ENCODE results near the gene RPS15. TPM values are rescaled to one million over a fixed set of nuclear protein-coding genes. Genes with fewer than 3 reads are reported as not detected.

Gene RPS15
- total RNA-seq, result 100 to 1,000 TPM; 748 to 897 (median 892) TPM
- long read RNA-seq, donor 1, transcript RPS15-201 (4 exons, 534 nt), result minor isoform, 5 of 463 reads
- long read RNA-seq, donor 1, transcript RPS15-202 (4 exons, 467 nt), result minor isoform, 5 of 463 reads
- long read RNA-seq, donor 1, transcript RPS15-209 (4 exons, 510 nt), result major isoform, 442 of 463 reads
- long read RNA-seq, donor 1, partial matches to known transcripts, result 3 of 463 reads
- long read RNA-seq, donor 1, other reads (novel, unspliced or antisense), result 2 of 463 reads
- long read RNA-seq, donor 2, transcript RPS15-209 (4 exons, 510 nt), result major isoform, 567 of 686 reads
- long read RNA-seq, donor 2, transcript RPS15-201 (4 exons, 534 nt), result minor isoform, 16 of 686 reads
- long read RNA-seq, donor 2, transcript RPS15-210 (3 exons, 873 nt), result minor isoform, 84 of 686 reads
- long read RNA-seq, donor 2, partial matches to known transcripts, result 1 of 686 reads
- long read RNA-seq, donor 2, other reads (novel, unspliced or antisense), result 14 of 686 reads

GRCh38 chr19:1438035-1438932 is at the start of gene RPS15:
RPS15 (plus strand) TSS chr19:1438396; CDS start chr19:1438426, 30 bp downstream.
- intact Hi-C loops (cut with DNase I, micrococcal nuclease), result no loop called here
- Histone ChIP-seq H3K4me1 (ENCODE audit: low read depth) (peaks cover 20% of the 10 kb centered on the region), H3K36me3 (ENCODE audit: low read depth) (peaks cover 9% of the 10 kb centered on the region), H3K9me3 (no peaks in the 10 kb centered on the region), H3K4me3 (peak within 1 kb of the TSS; percentile 90)
- DNase-seq (peak; percentile 96 to 98 (median 97)), ATAC-seq (peak; percentile 97)
- TF ChIP-seq, protein P1, sequence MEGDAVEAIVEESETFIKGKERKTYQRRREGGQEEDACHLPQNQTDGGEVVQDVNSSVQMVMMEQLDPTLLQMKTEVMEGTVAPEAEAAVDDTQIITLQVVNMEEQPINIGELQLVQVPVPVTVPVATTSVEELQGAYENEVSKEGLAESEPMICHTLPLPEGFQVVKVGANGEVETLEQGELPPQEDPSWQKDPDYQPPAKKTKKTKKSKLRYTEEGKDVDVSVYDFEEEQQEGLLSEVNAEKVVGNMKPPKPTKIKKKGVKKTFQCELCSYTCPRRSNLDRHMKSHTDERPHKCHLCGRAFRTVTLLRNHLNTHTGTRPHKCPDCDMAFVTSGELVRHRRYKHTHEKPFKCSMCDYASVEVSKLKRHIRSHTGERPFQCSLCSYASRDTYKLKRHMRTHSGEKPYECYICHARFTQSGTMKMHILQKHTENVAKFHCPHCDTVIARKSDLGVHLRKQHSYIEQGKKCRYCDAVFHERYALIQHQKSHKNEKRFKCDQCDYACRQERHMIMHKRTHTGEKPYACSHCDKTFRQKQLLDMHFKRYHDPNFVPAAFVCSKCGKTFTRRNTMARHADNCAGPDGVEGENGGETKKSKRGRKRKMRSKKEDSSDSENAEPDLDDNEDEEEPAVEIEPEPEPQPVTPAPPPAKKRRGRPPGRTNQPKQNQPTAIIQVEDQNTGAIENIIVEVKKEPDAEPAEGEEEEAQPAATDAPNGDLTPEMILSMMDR (IDR thresholded peaks at IDR 0.05), result peak; percentile 96

GRCh38 chr19:1388637-1389026 is 49.6 kb upstream of the RPS15 start:
- peaks cover 3% of the 10 kb centered on the region for H3K36me3 ChIP-seq (ENCODE audit: low read depth)

GRCh38 chr19:1389033-1389940 is 48.9 kb upstream of the RPS15 start:
- TF ChIP-seq, protein P1 (IDR thresholded peaks at IDR 0.05), result no peak
- peaks cover 3% of the 10 kb centered on the region for H3K36me3 ChIP-seq (ENCODE audit: low read depth)
- ATAC-seq, result no peak

More at GRCh38 chr19:1388637-1389026, 49.6 kb upstream of the RPS15 start:
- ATAC-seq (no peak), DNase-seq (no peak)
- no peaks in the 10 kb centered on the region for H3K9me3 ChIP-seq
- H3K4me1 ChIP-seq (ENCODE audit: low read depth), result peaks cover 11% of the 10 kb centered on the region
- H3K4me3 ChIP-seq, result no peak overlapping the region
- TF ChIP-seq, protein P1 (IDR thresholded peaks at IDR 0.05), result no peak
- intact Hi-C loops (cut with DNase I, micrococcal nuclease), result no loop called here

DNA sequence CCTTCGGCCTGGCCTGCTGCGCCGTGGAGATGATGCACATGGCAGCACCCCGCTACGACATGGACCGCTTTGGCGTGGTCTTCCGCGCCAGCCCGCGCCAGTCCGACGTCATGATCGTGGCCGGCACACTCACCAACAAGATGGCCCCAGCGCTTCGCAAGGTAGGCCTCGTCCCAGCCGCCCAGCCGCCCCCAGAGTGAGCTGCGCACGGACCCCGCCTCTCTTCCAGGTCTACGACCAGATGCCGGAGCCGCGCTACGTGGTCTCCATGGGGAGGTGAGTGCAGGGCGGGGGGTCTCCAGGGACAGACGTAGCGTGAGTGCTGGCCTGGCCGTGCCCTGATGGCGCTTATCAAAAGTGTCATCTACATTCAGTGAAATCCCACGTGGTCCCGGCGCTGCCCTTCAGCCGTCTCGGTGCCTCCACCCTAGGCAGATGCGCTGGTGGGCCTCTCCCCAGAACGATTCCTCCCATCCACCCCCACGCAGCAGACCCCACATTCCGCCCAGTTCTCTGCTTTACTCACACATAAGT is 47.2 kb upstream of the RPS15 start:
- ATAC-seq (no peak), DNase-seq (no peak)
- no peaks in the 10 kb centered on the region for H3K9me3 ChIP-seq
- intact Hi-C loops (cut with DNase I, micrococcal nuclease), result no loop called here
- H3K4me3 ChIP-seq, result no peak overlapping the region
- H3K36me3 ChIP-seq (ENCODE audit: low read depth), result peaks cover 3% of the 10 kb centered on the region
- no peaks in the 10 kb centered on the region for H3K4me1 ChIP-seq (ENCODE audit: low read depth)
- TF ChIP-seq, protein P1 (IDR thresholded peaks at IDR 0.05), result no peak

More at GRCh38 chr19:1389033-1389940, 48.9 kb upstream of the RPS15 start:
- no peak overlapping the region for H3K4me3 ChIP-seq
- no peak for DNase-seq
- intact Hi-C loops (cut with DNase I, micrococcal nuclease), result no loop called here
- peaks cover 11% of the 10 kb centered on the region for H3K4me1 ChIP-seq (ENCODE audit: low read depth)
- H3K9me3 ChIP-seq, result no peaks in the 10 kb centered on the region
